ENCODE measurements around the gene PLP2.
"Not testable (repeated sequence)": the region's sequence is repeated elsewhere in the genome, so short reads cannot be mapped to it uniquely, and the experiment has no call there.

Gene PLP2

DNA sequence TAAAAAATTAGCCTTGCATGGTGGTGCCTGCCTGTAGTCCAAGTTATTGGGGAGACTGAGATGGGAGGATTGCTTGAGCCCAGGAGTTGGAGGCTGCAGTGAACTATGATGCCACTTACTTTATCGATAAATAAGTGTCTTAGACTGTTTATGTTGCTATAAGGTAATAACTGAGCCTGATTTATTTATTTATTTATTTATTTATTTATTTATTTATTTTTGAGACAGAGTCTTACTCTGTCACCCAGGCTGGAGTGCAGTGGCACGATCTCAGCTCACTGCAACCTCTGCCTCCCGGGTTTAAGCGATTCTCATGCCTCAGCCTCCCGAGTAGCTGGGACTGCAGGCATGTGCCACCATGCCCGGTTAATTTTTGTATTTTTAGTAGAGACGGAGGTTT lies 39.4 kb upstream of the PLP2 start:
- not testable (repeated sequence) for H3K79me1 ChIP-seq (replicated peaks; ENCODE audit: low read length, poor library complexity, severe bottlenecking); H4K8ac ChIP-seq (ENCODE audit: low read length); DNase-seq; H3K27me3 ChIP-seq (ENCODE audit: control insufficient read depth in 1 of 2, insufficient read depth in 1 of 2, low read length in 2 of 2); H2AK5ac ChIP-seq (ENCODE audit: low read length, severe bottlenecking); H2AFZ ChIP-seq (ENCODE audit: low read depth, low read length); H2BK120ac ChIP-seq (ENCODE audit: low read depth, low read length); H4K91ac ChIP-seq (ENCODE audit: low read length); H3K18ac ChIP-seq (ENCODE audit: low read depth in 1 of 2, low read length in 2 of 2); H3K9ac ChIP-seq (ENCODE audit: low read length); H3K36me3 ChIP-seq (ENCODE audit: control insufficient read depth in 1 of 2, insufficient read depth in 2 of 2, low read depth in 1 of 2, low read length in 2 of 2); H3K4me2 ChIP-seq (ENCODE audit: low read length, poor library complexity, severe bottlenecking); H3K9me3 ChIP-seq (ENCODE audit: control insufficient read depth, low read length); H3K4me3 ChIP-seq (ENCODE audit: insufficient read depth in 1 of 2, low read depth in 1 of 2, low read length in 2 of 2); H3K4ac ChIP-seq (ENCODE audit: low read depth in 1 of 2, low read length in 2 of 2); H3K4me1 ChIP-seq (ENCODE audit: control insufficient read depth, insufficient read depth, low read depth, low read length); H2BK15ac ChIP-seq (ENCODE audit: low read depth, poor library complexity, severe bottlenecking); H3K14ac ChIP-seq (ENCODE audit: low read length in 2 of 2); H3K27ac ChIP-seq (ENCODE audit: low read length, poor library complexity, severe bottlenecking); H2BK12ac ChIP-seq (ENCODE audit: low read length in 2 of 2); H2BK5ac ChIP-seq (ENCODE audit: low read depth, low read length, poor library complexity, severe bottlenecking); H3K23ac ChIP-seq (ENCODE audit: low read length in 2 of 2)
- WGBS, result no CpG with 5 or more reads among the region's 7 CpGs

DNA sequence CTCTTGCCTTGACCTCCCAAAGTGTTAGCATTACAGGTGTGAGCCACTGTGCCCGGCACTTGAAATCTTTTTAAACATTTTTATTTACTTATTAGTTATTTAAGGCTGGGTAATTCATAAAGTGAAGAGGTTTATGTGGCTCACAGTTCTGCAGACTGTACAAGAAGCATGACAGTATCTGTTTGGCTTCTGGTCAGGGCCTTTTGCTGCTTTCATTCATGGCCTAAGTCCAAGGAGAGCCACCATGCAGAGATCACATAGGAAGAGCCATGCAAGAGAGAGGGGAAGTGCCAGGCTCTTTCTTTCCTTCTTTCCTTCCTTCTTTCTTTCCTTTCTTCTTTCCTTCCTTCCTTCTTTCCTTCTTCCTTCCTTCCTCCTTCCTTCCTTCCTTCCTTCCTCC lies 37.9 kb upstream of the PLP2 start:
- Histone ChIP-seq H3K4me3 (ENCODE audit: insufficient read depth in 1 of 2, low read depth in 1 of 2, low read length in 2 of 2) (no peak overlapping the region), H2BK5ac (ENCODE audit: low read depth, low read length, poor library complexity, severe bottlenecking) (no peak overlapping the region), H3K14ac (ENCODE audit: low read length in 2 of 2) (no peak overlapping the region), H3K4ac (ENCODE audit: low read depth in 1 of 2, low read length in 2 of 2) (no peak overlapping the region), H3K79me1 (replicated peaks; ENCODE audit: low read length, poor library complexity, severe bottlenecking) (no peaks in the 10 kb centered on the region), H2AK5ac (ENCODE audit: low read length, severe bottlenecking) (no peak overlapping the region), H2BK12ac (ENCODE audit: low read length in 2 of 2) (no peak overlapping the region), H3K9me3 (ENCODE audit: control insufficient read depth, low read length) (no peaks in the 10 kb centered on the region), H2AFZ (ENCODE audit: low read depth, low read length) (no peak overlapping the region), H3K23ac (ENCODE audit: low read length in 2 of 2) (no peak overlapping the region), H2BK120ac (ENCODE audit: low read depth, low read length) (no peak overlapping the region), H3K9ac (ENCODE audit: low read length) (no peak overlapping the region), H3K27ac (ENCODE audit: low read length, poor library complexity, severe bottlenecking) (no peak overlapping the region), H3K27me3 (ENCODE audit: control insufficient read depth in 1 of 2, insufficient read depth in 1 of 2, low read length in 2 of 2) (no peaks in the 10 kb centered on the region), H3K4me2 (ENCODE audit: low read length, poor library complexity, severe bottlenecking) (no peak overlapping the region), H4K91ac (ENCODE audit: low read length) (no peak overlapping the region), H3K36me3 (ENCODE audit: control insufficient read depth in 1 of 2, insufficient read depth in 2 of 2, low read depth in 1 of 2, low read length in 2 of 2) (no peaks in the 10 kb centered on the region), H3K18ac (ENCODE audit: low read depth in 1 of 2, low read length in 2 of 2) (no peak overlapping the region), H3K4me1 (ENCODE audit: control insufficient read depth, insufficient read depth, low read depth, low read length) (no peaks in the 10 kb centered on the region), H2BK15ac (ENCODE audit: low read depth, poor library complexity, severe bottlenecking) (no peak overlapping the region), H4K8ac (ENCODE audit: low read length) (no peak overlapping the region)
- WGBS, result no CpG with 5 or more reads among the region's 1 CpG
- no peak for DNase-seq

DNA sequence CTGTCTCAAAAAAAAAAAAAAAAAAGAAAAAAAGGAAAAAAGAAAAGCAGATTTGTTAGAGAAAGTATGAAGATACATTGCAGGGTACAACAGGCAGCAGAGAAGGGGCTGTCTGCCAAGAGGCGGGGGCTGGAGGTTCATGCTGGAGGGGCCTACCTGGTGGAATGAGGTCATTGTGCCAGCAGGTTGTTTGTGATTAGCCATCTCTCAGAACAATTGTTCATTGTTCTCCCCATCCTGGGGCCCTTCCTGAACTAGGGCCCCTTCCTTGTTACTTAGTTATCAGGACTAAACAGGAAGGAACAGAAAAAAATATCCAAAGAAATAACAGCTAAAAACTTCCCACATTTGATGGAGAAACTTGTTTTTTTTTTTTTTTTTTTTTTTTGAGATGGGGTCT lies 34.2 kb upstream of the PLP2 start:
- Histone ChIP-seq H3K9me3 (ENCODE audit: control insufficient read depth, low read length) (peaks cover 21% of the 10 kb centered on the region), H4K91ac (ENCODE audit: low read length) (no peak overlapping the region), H2BK5ac (ENCODE audit: low read depth, low read length, poor library complexity, severe bottlenecking) (no peak overlapping the region), H3K4me2 (ENCODE audit: low read length, poor library complexity, severe bottlenecking) (no peak overlapping the region), H2BK120ac (ENCODE audit: low read depth, low read length) (no peak overlapping the region), H2AK5ac (ENCODE audit: low read length, severe bottlenecking) (no peak overlapping the region), H3K36me3 (ENCODE audit: control insufficient read depth in 1 of 2, insufficient read depth in 2 of 2, low read depth in 1 of 2, low read length in 2 of 2) (no peaks in the 10 kb centered on the region), H3K23ac (ENCODE audit: low read length in 2 of 2) (no peak overlapping the region), H3K18ac (ENCODE audit: low read depth in 1 of 2, low read length in 2 of 2) (no peak overlapping the region), H3K4ac (ENCODE audit: low read depth in 1 of 2, low read length in 2 of 2) (no peak overlapping the region), H2AFZ (ENCODE audit: low read depth, low read length) (no peak overlapping the region), H3K4me3 (ENCODE audit: insufficient read depth in 1 of 2, low read depth in 1 of 2, low read length in 2 of 2) (no peak overlapping the region), H3K27ac (ENCODE audit: low read length, poor library complexity, severe bottlenecking) (no peak overlapping the region), H2BK12ac (ENCODE audit: low read length in 2 of 2) (no peak overlapping the region), H2BK15ac (ENCODE audit: low read depth, poor library complexity, severe bottlenecking) (no peak overlapping the region), H4K8ac (ENCODE audit: low read length) (no peak overlapping the region), H3K9ac (ENCODE audit: low read length) (no peak overlapping the region), H3K79me1 (replicated peaks; ENCODE audit: low read length, poor library complexity, severe bottlenecking) (no peaks in the 10 kb centered on the region), H3K4me1 (ENCODE audit: control insufficient read depth, insufficient read depth, low read depth, low read length) (no peaks in the 10 kb centered on the region), H3K14ac (ENCODE audit: low read length in 2 of 2) (no peak overlapping the region), H3K27me3 (ENCODE audit: control insufficient read depth in 1 of 2, insufficient read depth in 1 of 2, low read length in 2 of 2) (no peaks in the 10 kb centered on the region)
- WGBS, result no CpG with 5 or more reads among the region's 1 CpG
- DNase-seq, result no peak

DNA sequence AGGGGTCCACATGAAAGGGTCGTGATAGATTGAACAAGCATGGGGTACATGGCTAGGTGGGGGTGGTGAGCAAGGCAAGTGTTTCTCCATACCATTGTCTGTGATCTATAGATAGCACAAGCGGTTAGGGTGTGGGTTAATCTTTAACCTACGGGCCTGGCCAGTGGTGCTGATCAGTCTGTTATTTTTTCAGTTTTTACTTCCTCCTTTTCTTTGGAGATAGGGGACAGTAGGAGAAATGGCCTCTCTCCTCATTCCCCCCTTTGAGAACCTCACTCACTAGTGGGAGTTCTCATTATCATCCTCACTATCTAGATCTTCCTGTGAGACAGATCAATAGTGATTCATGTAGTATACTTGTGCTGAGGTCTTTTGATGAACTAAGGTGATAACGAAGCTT lies 32.0 kb upstream of the PLP2 start:
- Histone ChIP-seq H4K91ac (ENCODE audit: low read length) (no peak overlapping the region), H3K4me1 (ENCODE audit: control insufficient read depth, insufficient read depth, low read depth, low read length) (no peaks in the 10 kb centered on the region), H3K79me1 (replicated peaks; ENCODE audit: low read length, poor library complexity, severe bottlenecking) (no peaks in the 10 kb centered on the region), H3K4ac (ENCODE audit: low read depth in 1 of 2, low read length in 2 of 2) (no peak overlapping the region), H3K23ac (ENCODE audit: low read length in 2 of 2) (no peak overlapping the region), H3K14ac (ENCODE audit: low read length in 2 of 2) (no peak overlapping the region), H2BK15ac (ENCODE audit: low read depth, poor library complexity, severe bottlenecking) (no peak overlapping the region), H3K27me3 (ENCODE audit: control insufficient read depth in 1 of 2, insufficient read depth in 1 of 2, low read length in 2 of 2) (no peaks in the 10 kb centered on the region), H2BK12ac (ENCODE audit: low read length in 2 of 2) (no peak overlapping the region), H3K9me3 (ENCODE audit: control insufficient read depth, low read length) (peaks cover 21% of the 10 kb centered on the region), H4K8ac (ENCODE audit: low read length) (no peak overlapping the region), H2AFZ (ENCODE audit: low read depth, low read length) (no peak overlapping the region), H3K4me2 (ENCODE audit: low read length, poor library complexity, severe bottlenecking) (no peak overlapping the region), H3K4me3 (ENCODE audit: insufficient read depth in 1 of 2, low read depth in 1 of 2, low read length in 2 of 2) (no peak overlapping the region), H3K27ac (ENCODE audit: low read length, poor library complexity, severe bottlenecking) (no peak overlapping the region), H3K36me3 (ENCODE audit: control insufficient read depth in 1 of 2, insufficient read depth in 2 of 2, low read depth in 1 of 2, low read length in 2 of 2) (no peaks in the 10 kb centered on the region), H2BK5ac (ENCODE audit: low read depth, low read length, poor library complexity, severe bottlenecking) (no peak overlapping the region), H3K9ac (ENCODE audit: low read length) (no peak overlapping the region), H2AK5ac (ENCODE audit: low read length, severe bottlenecking) (no peak overlapping the region), H3K18ac (ENCODE audit: low read depth in 1 of 2, low read length in 2 of 2) (no peak overlapping the region), H2BK120ac (ENCODE audit: low read depth, low read length) (no peak overlapping the region)
- DNase-seq, result no peak
- 91% methylated on average over 1 of the region's 4 CpGs for WGBS

Data from mesenchymal stem cell (in vitro differentiated cells and primary cell).